ENCODE results near the gene KCNK17. TPM values are rescaled to one million over a fixed set of nuclear protein-coding genes. Genes with fewer than 3 reads are reported as not detected.

KCNK17 gene
- total and polyA plus RNA-seq, 3 donors from 2014 or later: 0.32 to 0.47 (median 0.37) TPM

GRCh38 chr6:39256294-39256940 is 57.8 kb downstream of the KCNK17 start:
- H3K4me1 ChIP-seq: no peaks in the 10 kb centered on the region
- no peaks in the 10 kb centered on the region for H3K9me3 ChIP-seq
- DNase-seq: no peak
- H3K36me3 ChIP-seq (ENCODE audit: low read depth, missing control alignments): no peaks in the 10 kb centered on the region
- H3K27ac ChIP-seq: no peak overlapping the region
- TF ChIP-seq POLR2A (IDR thresholded peaks at IDR 0.05) (no peak), CTCF (IDR thresholded peaks at IDR 0.05) (no peak)
- no peaks in the 10 kb centered on the region for H3K27me3 ChIP-seq
- WGBS, 2 donors: 74 to 92% methylated on average over 2 of the region's 2 CpGs
- intact Hi-C loops (cut with DNase I; ENCODE audit: low total_unique reads): no loop called here
- no peak overlapping the region for H3K4me3 ChIP-seq

GRCh38 chr6:39254999-39255535 is 59.2 kb downstream of the KCNK17 start:
- intact Hi-C loops (cut with DNase I; ENCODE audit: low total_unique reads): no loop called here
- Histone ChIP-seq H3K9me3 (no peaks in the 10 kb centered on the region), H3K36me3 (ENCODE audit: low read depth, missing control alignments) (no peaks in the 10 kb centered on the region), H3K27ac (no peak overlapping the region), H3K4me1 (no peaks in the 10 kb centered on the region), H3K27me3 (no peaks in the 10 kb centered on the region), H3K4me3 (no peak overlapping the region)
- TF ChIP-seq CTCF (IDR thresholded peaks at IDR 0.05) (no peak), POLR2A (IDR thresholded peaks at IDR 0.05) (no peak)
- no peak for DNase-seq
- WGBS, 2 donors: 91 to 97% methylated on average over 4 of the region's 4 CpGs

GRCh38 chr6:39251406-39251805 is 62.8 kb downstream of the KCNK17 start:
- intact Hi-C loops (cut with DNase I; ENCODE audit: low total_unique reads): no loop called here
- WGBS, 2 donors: 37 to 40% methylated on average over 8 of the region's 8 CpGs
- no peaks in the 10 kb centered on the region for H3K27me3 ChIP-seq
- DNase-seq: no peak
- H3K4me1 ChIP-seq: no peaks in the 10 kb centered on the region
- no peaks in the 10 kb centered on the region for H3K9me3 ChIP-seq
- no peaks in the 10 kb centered on the region for H3K36me3 ChIP-seq (ENCODE audit: low read depth, missing control alignments)
- no peak for TF ChIP-seq POLR2A (IDR thresholded peaks at IDR 0.05)
- no peak for TF ChIP-seq CTCF (IDR thresholded peaks at IDR 0.05)
- H3K27ac ChIP-seq: no peak overlapping the region
- no peak overlapping the region for H3K4me3 ChIP-seq

- Histone ChIP-seq H3K4me1 (no peaks in the 10 kb centered on the region), H3K27ac (no peak overlapping the region), H3K27me3 (no peaks in the 10 kb centered on the region), H3K36me3 (ENCODE audit: low read depth, missing control alignments) (no peaks in the 10 kb centered on the region), H3K9me3 (no peaks in the 10 kb centered on the region), H3K4me3 (no peak overlapping the region)
- no peak for TF ChIP-seq POLR2A (IDR thresholded peaks at IDR 0.05)
- DNase-seq: no peak
- intact Hi-C loops (cut with DNase I; ENCODE audit: low total_unique reads): no loop called here
Measured at GRCh38 chr6:39250507-39250906, 63.7 kb downstream of the KCNK17 start.

GRCh38 chr6:39249278-39249677 is 64.9 kb downstream of the KCNK17 start:
- intact Hi-C loops (cut with DNase I; ENCODE audit: low total_unique reads): no loop called here
- no peak overlapping the region for H3K4me3 ChIP-seq
- no peaks in the 10 kb centered on the region for H3K9me3 ChIP-seq
- H3K36me3 ChIP-seq (ENCODE audit: low read depth, missing control alignments): no peaks in the 10 kb centered on the region
- DNase-seq: no peak
- no peak overlapping the region for H3K27ac ChIP-seq
- H3K4me1 ChIP-seq: no peaks in the 10 kb centered on the region
- WGBS, 2 donors: 90 to 97% methylated on average over 1 of the region's 1 CpG
- H3K27me3 ChIP-seq: no peaks in the 10 kb centered on the region
- TF ChIP-seq CTCF (IDR thresholded peaks at IDR 0.05) (no peak), POLR2A (IDR thresholded peaks at IDR 0.05) (no peak)

Other genes starting within 250 kb of the KCNK17 start
- gene SAYSD1, start 199.2 kb downstream of the KCNK17 start, total RNA-seq: 10 to 100 TPM; 57.2 to 68.4 TPM
- gene SAYSD1, start 199.2 kb downstream of the KCNK17 start, polyA plus RNA-seq (ENCODE audit: insufficient read depth, low read depth, low replicate concordance): 122 TPM
- 1 to 10 TPM; 1.6 to 2.0 TPM for gene KCNK5, start 84.9 kb downstream of the KCNK17 start, total RNA-seq
- gene KCNK5, start 84.9 kb downstream of the KCNK17 start, polyA plus RNA-seq (ENCODE audit: insufficient read depth, low read depth, low replicate concordance): 2.3 TPM
- not detected for gene KCNK16, start 8.3 kb upstream of the KCNK17 start, total RNA-seq
- not detected for gene KCNK16, start 8.3 kb upstream of the KCNK17 start, polyA plus RNA-seq (ENCODE audit: insufficient read depth, low read depth, low replicate concordance)